GM12864 (cell line): ENCODE results near the gene TRIO.
"Not testable (repeated sequence)": the region's sequence is repeated elsewhere in the genome, so short reads cannot be mapped to it uniquely, and the experiment has no call there.

Source experiments
- DNase-seq: peaks from one replicate; pipeline ENCODE4 v3.0.0-alpha.2; 2011; ENCODE audit warnings: low read depth
- H3K4me3 ChIP-seq: 2 replicates; pipeline ENCODE4 v1.5.1; 2011; ENCODE audit warnings: mild to moderate bottlenecking, low read depth, low read length, control low read depth
- TF ChIP-seq, protein P1 (sequence below): IDR thresholded peaks from 2 replicates; pipeline ENCODE4 v1.5.1; 2011; ENCODE audit warnings: low read depth, mild to moderate bottlenecking, moderate library complexity, low read length, control low read depth, inconsistent platforms; ENCODE audit errors: missing control alignments

The TRIO gene

DNA sequence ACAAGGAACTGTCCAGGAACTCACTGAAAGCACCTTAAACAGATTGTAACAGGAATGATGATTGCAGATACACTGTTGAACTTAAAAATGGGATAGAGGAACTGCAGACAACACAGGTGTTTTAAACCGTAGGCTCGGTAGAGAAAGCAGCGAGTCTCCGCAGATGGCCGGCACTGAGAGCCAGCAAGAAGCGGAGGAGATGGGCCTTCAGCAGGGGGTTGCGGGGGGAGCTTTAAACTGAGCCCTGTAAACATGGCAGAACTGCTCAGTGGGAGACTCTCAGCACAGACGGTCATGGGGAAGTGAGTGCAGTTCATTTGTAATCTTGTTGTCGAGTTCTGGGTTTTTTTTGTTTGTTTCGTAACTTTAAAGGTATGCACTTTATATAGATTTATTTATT is 283.4 kb downstream of the TRIO start:
- TF ChIP-seq, protein P1, sequence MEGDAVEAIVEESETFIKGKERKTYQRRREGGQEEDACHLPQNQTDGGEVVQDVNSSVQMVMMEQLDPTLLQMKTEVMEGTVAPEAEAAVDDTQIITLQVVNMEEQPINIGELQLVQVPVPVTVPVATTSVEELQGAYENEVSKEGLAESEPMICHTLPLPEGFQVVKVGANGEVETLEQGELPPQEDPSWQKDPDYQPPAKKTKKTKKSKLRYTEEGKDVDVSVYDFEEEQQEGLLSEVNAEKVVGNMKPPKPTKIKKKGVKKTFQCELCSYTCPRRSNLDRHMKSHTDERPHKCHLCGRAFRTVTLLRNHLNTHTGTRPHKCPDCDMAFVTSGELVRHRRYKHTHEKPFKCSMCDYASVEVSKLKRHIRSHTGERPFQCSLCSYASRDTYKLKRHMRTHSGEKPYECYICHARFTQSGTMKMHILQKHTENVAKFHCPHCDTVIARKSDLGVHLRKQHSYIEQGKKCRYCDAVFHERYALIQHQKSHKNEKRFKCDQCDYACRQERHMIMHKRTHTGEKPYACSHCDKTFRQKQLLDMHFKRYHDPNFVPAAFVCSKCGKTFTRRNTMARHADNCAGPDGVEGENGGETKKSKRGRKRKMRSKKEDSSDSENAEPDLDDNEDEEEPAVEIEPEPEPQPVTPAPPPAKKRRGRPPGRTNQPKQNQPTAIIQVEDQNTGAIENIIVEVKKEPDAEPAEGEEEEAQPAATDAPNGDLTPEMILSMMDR: no peak
- no peak overlapping the region for H3K4me3 ChIP-seq
- no peak for DNase-seq

DNA sequence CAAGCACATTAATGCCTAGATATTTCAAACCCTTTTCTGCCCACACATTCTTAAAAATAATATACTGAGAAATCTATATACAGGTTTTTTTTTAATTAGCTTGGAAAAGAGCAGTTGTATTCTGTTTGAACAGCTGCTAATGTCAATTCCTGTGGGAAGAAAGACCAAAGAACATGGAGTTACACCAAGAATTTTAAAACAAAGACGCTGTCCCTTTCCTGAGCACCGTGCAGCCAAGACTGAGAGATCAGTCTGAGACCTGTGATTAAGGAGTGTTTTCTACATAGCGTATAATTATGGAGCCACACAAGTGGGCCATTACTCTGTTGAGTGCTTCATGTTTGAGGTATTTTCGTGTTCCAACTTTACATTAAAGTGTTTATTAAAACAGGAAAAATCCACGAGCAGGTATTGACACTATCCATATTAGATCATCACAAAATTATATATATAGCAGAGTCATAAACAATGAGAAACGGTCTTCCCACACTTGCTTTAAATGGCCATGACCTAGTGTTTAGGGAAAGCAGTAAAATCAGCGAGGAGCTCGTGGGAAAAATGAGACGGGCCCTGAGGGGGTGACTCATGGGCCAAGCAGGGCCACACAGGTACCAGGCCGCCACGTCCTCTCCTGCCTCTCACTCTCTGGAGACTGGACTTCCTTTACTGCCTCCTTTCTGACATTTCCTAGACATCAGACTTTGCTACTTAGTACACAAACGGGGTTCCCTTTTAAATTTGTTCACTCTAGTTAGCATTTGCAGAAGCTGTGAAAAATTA is 285.4 kb downstream of the TRIO start:
- no peak overlapping the region for H3K4me3 ChIP-seq
- TF ChIP-seq, protein P1: no peak
- no peak for DNase-seq

DNA sequence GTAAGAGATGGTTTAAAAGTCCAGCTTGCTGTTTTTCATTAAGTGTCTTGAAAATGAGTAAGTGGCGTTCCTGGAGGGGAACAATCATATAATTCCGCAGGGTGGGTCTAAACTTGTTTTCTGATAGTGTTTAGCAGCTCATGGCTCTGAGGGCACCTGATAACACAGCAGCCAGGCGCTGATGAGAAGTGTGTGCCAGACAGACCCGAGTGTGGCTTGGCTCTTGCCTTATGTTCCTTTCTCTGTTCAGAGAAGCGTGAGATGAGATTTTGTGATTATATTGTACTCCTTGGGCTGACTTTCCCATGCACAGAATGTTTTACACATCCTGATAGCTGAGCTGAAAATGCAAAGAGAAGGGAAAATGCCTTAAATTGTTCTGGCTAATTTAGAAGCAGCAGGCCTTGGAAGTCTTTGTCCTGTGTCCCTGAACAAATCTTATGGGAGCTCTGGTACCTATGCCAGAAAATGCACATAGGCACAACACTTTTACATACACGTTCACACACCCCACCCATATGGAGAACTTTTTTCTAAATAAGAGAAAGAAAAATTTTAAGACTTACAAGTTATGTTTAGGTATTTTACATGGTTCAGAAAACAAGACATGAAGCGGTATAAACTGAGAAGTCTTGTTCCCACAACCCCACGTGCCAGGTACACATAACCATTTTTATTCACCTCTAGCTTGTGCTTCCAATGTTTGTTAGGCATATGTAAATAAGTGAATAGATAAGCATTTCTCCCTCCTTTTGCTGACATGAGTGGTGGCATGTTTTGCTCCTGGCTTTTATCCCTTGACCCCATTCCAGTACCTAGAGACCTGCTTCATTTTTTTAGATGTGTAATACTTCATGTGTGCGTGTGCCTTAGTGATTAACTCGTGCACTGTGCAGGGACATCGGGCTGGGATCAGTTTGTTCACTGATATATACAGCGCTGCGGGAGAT is 286.2 kb downstream of the TRIO start:
- TF ChIP-seq, protein P1: no peak
- DNase-seq: no peak
- no peak overlapping the region for H3K4me3 ChIP-seq

DNA sequence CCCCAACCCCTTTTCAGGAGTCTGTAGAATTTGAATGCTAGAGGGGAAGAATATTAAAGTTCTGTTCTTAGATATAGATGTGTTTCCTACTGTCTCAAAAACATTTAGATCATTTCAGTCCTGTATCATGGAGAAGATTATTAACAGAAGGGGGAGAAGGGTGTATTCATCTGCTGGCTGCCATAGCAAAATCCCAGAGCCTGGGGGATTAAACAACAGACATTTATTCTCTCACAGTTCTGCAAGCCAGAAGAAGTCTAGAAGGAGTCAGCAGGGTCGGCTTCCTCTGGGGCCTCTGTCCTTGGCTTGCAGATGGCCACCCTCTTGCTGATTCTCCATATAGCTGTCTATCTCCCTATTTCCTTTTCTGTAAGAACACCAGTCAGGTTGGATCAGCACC is 288.4 kb downstream of the TRIO start:
- H3K4me3 ChIP-seq: no peak overlapping the region
- DNase-seq: no peak
- TF ChIP-seq, protein P1: no peak

DNA sequence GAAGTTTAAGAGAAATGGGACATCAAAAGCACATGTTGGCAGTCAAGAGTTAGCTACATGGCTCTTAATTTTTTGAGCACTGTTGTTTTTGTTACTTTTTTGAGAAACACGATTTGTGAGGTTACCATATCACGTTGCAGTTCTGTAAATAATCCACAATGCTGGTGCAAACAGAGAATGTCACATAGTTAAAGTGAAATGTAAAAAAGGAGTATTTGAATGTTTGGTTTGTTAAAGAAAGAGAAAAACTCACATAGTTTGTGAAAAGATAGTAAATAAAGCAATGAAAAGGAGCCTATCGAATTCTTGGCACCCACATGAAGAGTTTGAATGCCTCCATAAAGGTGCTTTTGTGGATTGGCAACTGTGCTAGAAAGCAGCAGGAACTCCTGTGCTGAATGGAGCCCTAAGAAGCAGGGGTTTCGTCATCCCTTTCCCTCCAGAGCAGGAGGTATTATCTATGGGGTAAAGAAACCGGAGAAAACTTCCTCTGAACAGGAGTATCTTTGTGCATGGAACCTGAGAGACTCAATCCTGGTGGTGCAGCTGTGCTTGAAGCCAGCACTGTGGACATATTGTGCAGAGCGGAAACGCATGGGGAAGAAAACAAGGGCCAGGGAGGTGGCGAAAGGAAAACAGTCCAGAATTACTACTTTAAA is 289.9 kb downstream of the TRIO start:
- DNase-seq: no peak

DNA sequence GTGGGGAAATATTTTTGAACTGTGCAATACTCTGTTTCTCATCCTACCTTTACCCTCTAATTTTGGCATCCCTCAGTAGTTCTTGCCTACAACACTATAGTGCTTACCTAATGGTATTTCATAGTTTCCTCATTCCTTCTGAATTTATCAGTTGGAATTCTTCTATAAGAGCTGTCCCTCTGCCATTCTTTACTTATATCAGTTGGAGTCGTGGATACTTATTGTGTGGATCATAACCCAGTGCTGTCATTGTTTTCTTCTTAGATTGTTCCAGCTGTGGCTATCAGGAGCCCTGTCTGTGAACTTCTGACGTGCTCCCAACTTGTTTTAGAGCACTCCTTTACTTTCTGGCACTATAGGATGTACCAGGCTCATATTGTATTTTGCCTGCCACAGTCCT is 292.3 kb downstream of the TRIO start:
- TF ChIP-seq, protein P1: no peak
- H3K4me3 ChIP-seq: no peak overlapping the region
- DNase-seq: no peak

More for the DNA sequence above, 289.9 kb downstream of the TRIO start:
- TF ChIP-seq, protein P1: no peak
- H3K4me3 ChIP-seq: no peak overlapping the region

DNA sequence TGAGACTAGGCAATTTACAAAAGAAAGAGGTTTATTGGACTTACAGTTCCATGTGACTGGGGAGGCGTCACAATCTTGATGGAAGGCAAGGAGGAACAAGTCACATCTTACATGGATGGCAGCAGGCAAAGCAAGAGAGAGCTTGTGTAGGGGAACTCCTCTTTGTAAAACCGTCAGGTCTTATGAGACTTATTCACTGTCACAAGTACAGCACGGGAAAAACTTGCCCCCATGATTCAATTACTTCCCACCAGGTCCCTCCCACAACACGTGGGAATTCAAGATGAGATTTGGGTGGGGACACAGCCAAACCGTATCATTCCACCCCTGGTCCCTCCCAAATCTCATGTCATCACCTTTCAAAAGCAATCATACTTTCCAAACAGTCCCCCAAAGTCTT is 293.0 kb downstream of the TRIO start:
- not testable (repeated sequence) for H3K4me3 ChIP-seq, DNase-seq
